GM12891 (cell line): ENCODE data around the gene BCL7C.

Source experiments
- POLR2A ChIP-seq: IDR thresholded peaks from 2 replicates; pipeline ENCODE4 v1.6.1; 2011; ENCODE audit warnings: low read depth, low read length, control low read depth
- POLR2AphosphoS5 ChIP-seq: IDR thresholded peaks from 2 replicates; pipeline ENCODE4 v1.6.1; 2011; ENCODE audit warnings: low read depth, low read length, control low read depth

DNA sequence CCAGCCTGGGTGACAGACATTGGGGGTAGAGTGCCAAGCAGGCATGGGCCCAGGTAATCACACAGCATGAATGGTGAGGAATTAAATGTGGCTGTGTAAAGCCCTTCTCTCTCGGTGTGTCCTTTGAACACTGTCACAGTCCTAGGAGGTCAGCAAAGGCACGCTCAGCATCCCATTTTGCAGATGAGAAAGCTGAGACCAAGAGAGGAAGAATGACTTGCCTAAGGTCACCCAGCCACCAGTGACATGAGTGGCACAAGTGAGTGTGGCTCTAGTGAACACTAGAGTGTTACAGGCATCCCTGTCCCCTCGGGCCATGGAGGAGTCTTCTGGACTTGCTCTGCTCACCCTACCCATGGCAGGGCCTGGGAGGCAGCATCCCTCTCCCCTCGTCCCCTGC is 13.2 kb upstream of the BCL7C start:
- TF ChIP-seq POLR2AphosphoS5, result no peak
- no peak for TF ChIP-seq POLR2A
